Heart left ventricle (tissue), 16 donors: Measurements from ENCODE around the gene CD300LD. TPM values are rescaled to one million over a fixed set of nuclear protein-coding genes. Genes with fewer than 3 reads are reported as not detected.

ENCODE experiments used
- ATAC-seq, 4 donors: fragments of 200-7000 bp; cut with Tn5 transposase; one replicate each; pipeline ENCODE4 v1.9.1; 2020 to 2022; ENCODE audit warnings: moderate library complexity in 4 of 4, mild to moderate bottlenecking in 3 of 4, moderate number of reproducible peaks in 1 of 4
- DNase-seq, 5 donors: peaks; one replicate each; pipeline ENCODE4 v3.0.0-alpha.2; 2020
- H3K27ac ChIP-seq, 12 donors: fragments of 200-600 bp; sonication (generic) in 4 of 12; one replicate each; pipeline versions ENCODE4 v1.5.0 to v1.8.0; 2016 to 2022; ENCODE audit warnings: mild to moderate bottlenecking in 2 of 12
- H3K27me3 ChIP-seq, 9 donors: fragments of 200-600 bp; sonication (generic) in 2 of 9; one replicate each; pipeline versions ENCODE4 v1.5.1 to v1.8.0; 2016 to 2022; ENCODE audit warnings: mild to moderate bottlenecking in 3 of 9
- H3K36me3 ChIP-seq, 9 donors: fragments of 200-600 bp; sonication (generic) in 2 of 9; one replicate each; pipeline versions ENCODE4 v1.5.0 to v1.8.0; 2018 to 2022; ENCODE audit warnings: mild to moderate bottlenecking in 2 of 9
- H3K4me1 ChIP-seq, 12 donors: fragments of 200-600 bp; sonication (generic) in 4 of 12; one replicate each; pipeline versions ENCODE4 v1.5.0 to v1.8.0; 2016 to 2022; ENCODE audit warnings: mild to moderate bottlenecking in 3 of 12
- H3K4me3 ChIP-seq, 12 donors: fragments of 200-600 bp; sonication (generic) in 4 of 12; one replicate each; pipeline versions ENCODE4 v1.5.0 to v1.8.0; 2017 to 2022; ENCODE audit warnings: mild to moderate bottlenecking in 9 of 12, moderate library complexity in 4 of 12
- H3K9me3 ChIP-seq, 12 donors: fragments of 200-600 bp; sonication (generic) in 4 of 12; one replicate each; pipeline versions ENCODE4 v1.5.0 to v1.8.0; 2016 to 2022; ENCODE audit warnings: mild to moderate bottlenecking in 1 of 12
- CTCF ChIP-seq, 12 donors: fragments of 200-600 bp; sonication (generic) in 4 of 12; IDR thresholded peaks; one replicate each; pipeline versions ENCODE4 v1.5.0 to v1.8.0; 2018 to 2022; ENCODE audit warnings: antibody characterized with exemption in 12 of 12, mild to moderate bottlenecking in 5 of 12
- POLR2A ChIP-seq, 2 donors: fragments of 450-650 bp; IDR thresholded peaks; one replicate each; pipeline ENCODE4 v1.6.1; 2017; ENCODE audit warnings: antibody characterized with exemption in 2 of 2, mild to moderate bottlenecking in 2 of 2, moderate library complexity in 2 of 2
- WGBS, 4 donors: extraction: QIAGEN DNeasy Blood & Tissue Kit in 2 of 4; methylation state at CpG; one replicate each; pipeline versions ENCODE4 v1.1.5 to v1.1.7; 2013 to 2018; 5-methylcytosine and 5-hydroxymethylcytosine counted together
- intact Hi-C, 10 donors: fragments of 100-400 bp; cut with DNase I; formaldehyde crosslinking; loops; one replicate each; pipeline versions ENCODE4 v1.11.1 to v1.14.2; 2022
- polyA plus RNA-seq, 2 donors: library from polyadenylated mRNA; stranded (reverse); fragments of 200-250 nt; gene quantifications; one replicate each; pipeline ENCODE4 v1.2.3, GENCODE V29; 2013
- total RNA-seq, 9 donors: library from RNA; depleted of rRNA in 2 of 9; stranded (reverse); fragments of >200 nt in 2 of 9; fragmentation: NEBNext Ultra II Directional in 3 of 9; extraction: Animal tissue kit (Norgen Biotek cat#: 25700) in 3 of 9; gene quantifications; one replicate each; pipeline versions ENCODE4 v1.1.0 to v1.2.4, GENCODE V29; 2016 to 2023
- donor health status: ischemic (EF 13 %, LVEDD 7.1; RV severe dilation, severe dysfunction).
- donor health status: healthy with polysubstance abuse.
- donor health status: DM: no; HTN: yes; CAD: no.
- donor health status: DM: no; HTN: no; CAD: no.
- donor health status: ischemic (EF 25% LVEDD 6.9; RV normal size, moderate dysfunction).
- donor health status: ischemic (EF 25% LVEDD 5.7; RV mildly dilated, moderate dysfunction).
- donor health status: healthy.
- donor health status: DM: yes; HTN: yes; CAD: no.
- donor health status: ischemic (EF 35%, LVEDD 5.7; RV mildly dilated, moderate dysfunction).
- donor health status: nonischemic (EF 11% LVEDD 7.7; RV severe dilation, severe dysfunction).
- donor health status: DM: yes; HTN: yes; CAD: no.
- donor health status: PGD.
- donor health status: ischemic (EF 29% LVEDD 5.4; RV normal size, mild dysfunction).
- donor health status: nonischemic (EF 23%, LVEDD 6.1; RV moderate dilation, normal function).

The CD300LD gene
- total and polyA plus RNA-seq, 11 donors, result not detected

GRCh38 chr17:74573169-74573568, 18.9 kb downstream of the CD300LD start:
- peaks cover 0 to 20% (median 0%) of the 10 kb centered on the region in 9 donors for H3K27me3 ChIP-seq
- no peak overlapping the region for H3K27ac ChIP-seq
- intact Hi-C loops, result no loop called here
- no peak overlapping the region for H3K4me3 ChIP-seq
- ATAC-seq (no peak), DNase-seq (no peak)
- WGBS, 4 donors, result 70 to 90% (median 83%) methylated on average over 3 of the region's 3 CpGs
- peaks cover 0 to 12% (median 0%) of the 10 kb centered on the region in 12 donors for H3K4me1 ChIP-seq
- TF ChIP-seq CTCF (IDR thresholded peaks at IDR 0.05) (no peak), POLR2A (IDR thresholded peaks at IDR 0.05) (no peak)
- peaks cover 0 to 4% (median 0%) of the 10 kb centered on the region in 12 donors for H3K9me3 ChIP-seq
- H3K36me3 ChIP-seq, result no peaks in the 10 kb centered on the region

GRCh38 chr17:74571621-74572270, 20.3 kb downstream of the CD300LD start:
- Histone ChIP-seq H3K9me3 (peaks cover 0 to 4% (median 0%) of the 10 kb centered on the region in 12 donors), H3K4me1 (peaks cover 0 to 24% (median 0%) of the 10 kb centered on the region in 12 donors), H3K4me3 (no peak overlapping the region), H3K27ac (no peak overlapping the region), H3K36me3 (no peaks in the 10 kb centered on the region), H3K27me3 (peaks cover 0 to 19% (median 0%) of the 10 kb centered on the region in 9 donors)
- ATAC-seq, result no peak
- no peak for DNase-seq
- WGBS, 4 donors, result 67 to 80% (median 76%) methylated on average over 4 of the region's 4 CpGs
- intact Hi-C loops, result no loop called here
- no peak for TF ChIP-seq POLR2A (IDR thresholded peaks at IDR 0.05)
- no peak for TF ChIP-seq CTCF (IDR thresholded peaks at IDR 0.05)

GRCh38 chr17:74569020-74570003, 22.8 kb downstream of the CD300LD start:
- peak overlapping the region in 1 of 12 donors; percentile 30 for H3K27ac ChIP-seq
- peak in 3 of 4 donors; percentile 52 to 67 (median 62) for ATAC-seq

More at GRCh38 chr17:74569020-74570003, 22.8 kb downstream of the CD300LD start:
- H3K4me3 ChIP-seq, result no peak overlapping the region
- peaks cover 0 to 32% (median 0%) of the 10 kb centered on the region in 12 donors for H3K4me1 ChIP-seq
- 70 to 75% (median 72%) methylated on average over 30 to 32 of the region's 32 CpGs for WGBS, 4 donors
- H3K36me3 ChIP-seq, result no peaks in the 10 kb centered on the region
- intact Hi-C loops, result no loop called here
- peak in 4 of 5 donors; percentile 35 to 84 (median 46) for DNase-seq
- H3K27me3 ChIP-seq, result peaks cover 0 to 11% (median 0%) of the 10 kb centered on the region in 9 donors
- TF ChIP-seq POLR2A (IDR thresholded peaks at IDR 0.05), result no peak
- TF ChIP-seq CTCF (IDR thresholded peaks at IDR 0.05), result no peak
- peaks cover 0 to 4% (median 0%) of the 10 kb centered on the region in 12 donors for H3K9me3 ChIP-seq
